B cell (primary cell): ENCODE data around the gene PTX3. TPM values are rescaled to one million over a fixed set of nuclear protein-coding genes. Genes with fewer than 3 reads are reported as not detected.

Source experiments
- ATAC-seq: fragments of 200-7000 bp; cut with Tn5 transposase; one replicate; pipeline ENCODE4 v1.10.0; 2021; ENCODE audit warnings: low read depth, mild to moderate bottlenecking, moderate number of reproducible peaks, moderate library complexity
- CTCF ChIA-PET: fragments of 350-600 bp; sonication (Branson Sonifier 250); formaldehyde crosslinking; loops from one replicate; lab custom pipeline; 2021; ENCODE audit warnings: antibody characterized with exemption, inconsistent platforms; lab: Charles Lee
- POLR2A ChIA-PET: fragments of 350-600 bp; sonication (Branson Sonifier 250); formaldehyde crosslinking; loops from one replicate; lab custom pipeline; 2021; ENCODE audit warnings: antibody characterized with exemption; lab: Charles Lee
- DNase-seq: peaks from one replicate; pipeline ENCODE4 v3.0.0; 2013
- H2AFZ ChIP-seq: 2 replicates; pipeline ENCODE4 v1.6.1; 2012; ENCODE audit warnings: mild to moderate bottlenecking, low read depth, low read length; ENCODE audit not compliant: insufficient read depth, poor library complexity, severe bottlenecking
- H3K27ac ChIP-seq, 2 donors: 1 replicate in 1 of 2; 2 replicates in 1 of 2; pipeline ENCODE4 v1.5.1; 2012 to 2013; ENCODE audit warnings: low read length in 2 of 2, mild to moderate bottlenecking in 2 of 2, moderate library complexity in 1 of 2
- H3K27me3 ChIP-seq, 4 experiments: fragments of 200-600 bp in 1 of 4; sonication (generic) in 1 of 4; replicated peaks in 1 of 4; 1 replicate in 2 of 4; 2 replicates in 2 of 4; pipeline versions ENCODE4 v1.6.1 to v1.7.0; 2013 to 2016; ENCODE audit warnings: low read length in 3 of 4, mild to moderate bottlenecking in 2 of 4, mixed read lengths in 1 of 4, moderate library complexity in 1 of 4; ENCODE audit not compliant: insufficient read depth in 4 of 4, control insufficient read depth in 3 of 4; ENCODE audit errors: control extremely low read depth in 1 of 4
- H3K36me3 ChIP-seq, 2 experiments: replicated peaks in 1 of 2; 1 replicate in 1 of 2; 2 replicates in 1 of 2; pipeline versions ENCODE4 v1.6.1 to v1.7.1; 2013; ENCODE audit warnings: low read length in 1 of 2; ENCODE audit not compliant: insufficient read depth in 2 of 2, control insufficient read depth in 1 of 2; ENCODE audit errors: control extremely low read depth in 1 of 2, extremely low read depth in 1 of 2
- H3K4me1 ChIP-seq, 2 donors: fragments of 200-600 bp in 1 of 2; sonication (generic) in 1 of 2; 1 replicate in 1 of 2; 2 replicates in 1 of 2; pipeline versions ENCODE4 v1.5.1 to v1.6.1; 2013 to 2017; ENCODE audit warnings: low read length in 2 of 2; ENCODE audit not compliant: control insufficient read depth in 2 of 2, insufficient read depth in 2 of 2
- H3K4me2 ChIP-seq: replicated peaks from 2 replicates; pipeline ENCODE3; 2012; ENCODE audit warnings: mild to moderate bottlenecking, low read depth, low read length; ENCODE audit not compliant: poor library complexity, severe bottlenecking
- H3K4me3 ChIP-seq, 5 experiments: fragments of 200-600 bp in 1 of 5; sonication (generic) in 1 of 5; 1 replicate in 3 of 5; 2 replicates in 2 of 5; pipeline versions ENCODE4 v1.5.1 to v1.7.0; 2011 to 2016; ENCODE audit warnings: low read length in 4 of 5, mild to moderate bottlenecking in 4 of 5, low read depth in 2 of 5, control low read depth in 1 of 5, moderate library complexity in 1 of 5; ENCODE audit not compliant: insufficient read depth in 1 of 5; ENCODE audit errors: control extremely low read depth in 1 of 5, extremely low read depth in 1 of 5
- H3K79me2 ChIP-seq: fragments of 200-600 bp; sonication (generic); one replicate; pipeline ENCODE4 v1.6.0; 2016; ENCODE audit warnings: low read length; ENCODE audit not compliant: control insufficient read depth, insufficient read depth
- H3K9ac ChIP-seq: fragments of 200-600 bp; sonication (generic); 2 replicates; pipeline ENCODE4 v1.6.1; 2017; ENCODE audit warnings: mild to moderate bottlenecking, low read length, moderate library complexity
- H3K9me3 ChIP-seq, 3 donors: one replicate each; pipeline versions ENCODE4 v1.6.1 to v1.7.1; 2013; ENCODE audit warnings: low read length in 2 of 3; ENCODE audit not compliant: control insufficient read depth in 2 of 3, insufficient read depth in 1 of 3; ENCODE audit errors: control extremely low read depth in 1 of 3
- H4K20me1 ChIP-seq: 2 replicates; pipeline ENCODE4 v1.6.0; 2012; ENCODE audit warnings: mild to moderate bottlenecking, low read length; ENCODE audit not compliant: insufficient read depth, control insufficient read depth, poor library complexity, severe bottlenecking
- H3K27ac Mint-ChIP-seq: one replicate; pipeline ENCODE4 v1.8.0; 2021; ENCODE audit warnings: mixed read lengths
- H3K27me3 Mint-ChIP-seq: one replicate; pipeline ENCODE4 v1.8.0; 2021; ENCODE audit warnings: mixed read lengths
- H3K4me1 Mint-ChIP-seq: one replicate; pipeline ENCODE4 v1.8.0; 2021; ENCODE audit warnings: mixed read lengths
- H3K4me3 Mint-ChIP-seq: one replicate; pipeline ENCODE4 v1.8.0; 2021; ENCODE audit warnings: mixed read lengths
- H3K9me3 Mint-ChIP-seq: one replicate; pipeline ENCODE4 v1.8.0; 2022; ENCODE audit warnings: mixed read lengths; ENCODE audit not compliant: insufficient read depth
- EZH2 ChIP-seq: IDR thresholded peaks from 2 replicates; pipeline ENCODE4 v1.6.1; 2012; ENCODE audit warnings: borderline replicate concordance, low read depth, mild to moderate bottlenecking, moderate library complexity, low read length; ENCODE audit not compliant: insufficient read depth, poor library complexity, severe bottlenecking
- WGBS: methylation state at CpG from one replicate; pipeline ENCODE4 v1.1.5; 2013; ENCODE audit warnings: missing lambda C conversion rate; ENCODE audit not compliant: insufficient coverage; 5-methylcytosine and 5-hydroxymethylcytosine counted together
- intact Hi-C: fragments of 100-400 bp; cut with micrococcal nuclease; formaldehyde crosslinking; loops from one replicate; pipeline ENCODE4 v1.10.0; 2022
- polyA plus RNA-seq: library from polyadenylated mRNA; depleted of rRNA; stranded (reverse); fragments of >200 nt; gene quantifications from 2 replicates; pipeline ENCODE4 v1.2.3, GENCODE V29; 2012
- total RNA-seq, 2 donors: library from RNA; stranded (reverse); fragments of 120-200 nt in 1 of 2; gene quantifications; 1 replicate in 1 of 2; 2 replicates in 1 of 2; pipeline versions ENCODE4 v1.2.3 to v1.2.4, GENCODE V29; 2013 to 2022
- TF ChIP-seq, protein P1 (sequence below): fragments of 200-600 bp; IDR thresholded peaks from one replicate; pipeline ENCODE4 v1.8.0; 2022; ENCODE audit warnings: antibody characterized with exemption, mild to moderate bottlenecking

Gene PTX3
- total and polyA plus RNA-seq, 2 donors (not counting 1 experiment from before 2014, with no cell fraction given) = 0.37 to 0.40 TPM

- no peak overlapping the region for H3K4me2 ChIP-seq
- H3K36me3 ChIP-seq = no peaks in the 10 kb centered on the region
- Mint-ChIP-seq H3K9me3 (no peaks in the 10 kb centered on the region), H3K4me1 (no peaks in the 10 kb centered on the region), H3K4me3 (no peak overlapping the region), H3K27ac (no peak overlapping the region), H3K27me3 (peaks cover 4% of the 10 kb centered on the region)
- peaks cover 0 to 16% (median 0%) of the 10 kb centered on the region in 3 donors for H3K9me3 ChIP-seq
- WGBS = 100% methylated on average over 1 of the region's 4 CpGs
- no peak for ATAC-seq
- no peaks in the 10 kb centered on the region for H3K27me3 ChIP-seq
- H3K4me3 ChIP-seq = no peak overlapping the region
- POLR2A ChIA-PET = no interaction called here
- H3K27ac ChIP-seq = no peak overlapping the region
- no peak overlapping the region for H3K9ac ChIP-seq
- H3K4me1 ChIP-seq = no peaks in the 10 kb centered on the region
- intact Hi-C loops = no loop called here
- no peak overlapping the region for H2AFZ ChIP-seq
- no peaks in the 10 kb centered on the region for H3K79me2 ChIP-seq
- no peak for DNase-seq
- H4K20me1 ChIP-seq = no peaks in the 10 kb centered on the region
- CTCF ChIA-PET = no interaction called here
- TF ChIP-seq, protein P1, sequence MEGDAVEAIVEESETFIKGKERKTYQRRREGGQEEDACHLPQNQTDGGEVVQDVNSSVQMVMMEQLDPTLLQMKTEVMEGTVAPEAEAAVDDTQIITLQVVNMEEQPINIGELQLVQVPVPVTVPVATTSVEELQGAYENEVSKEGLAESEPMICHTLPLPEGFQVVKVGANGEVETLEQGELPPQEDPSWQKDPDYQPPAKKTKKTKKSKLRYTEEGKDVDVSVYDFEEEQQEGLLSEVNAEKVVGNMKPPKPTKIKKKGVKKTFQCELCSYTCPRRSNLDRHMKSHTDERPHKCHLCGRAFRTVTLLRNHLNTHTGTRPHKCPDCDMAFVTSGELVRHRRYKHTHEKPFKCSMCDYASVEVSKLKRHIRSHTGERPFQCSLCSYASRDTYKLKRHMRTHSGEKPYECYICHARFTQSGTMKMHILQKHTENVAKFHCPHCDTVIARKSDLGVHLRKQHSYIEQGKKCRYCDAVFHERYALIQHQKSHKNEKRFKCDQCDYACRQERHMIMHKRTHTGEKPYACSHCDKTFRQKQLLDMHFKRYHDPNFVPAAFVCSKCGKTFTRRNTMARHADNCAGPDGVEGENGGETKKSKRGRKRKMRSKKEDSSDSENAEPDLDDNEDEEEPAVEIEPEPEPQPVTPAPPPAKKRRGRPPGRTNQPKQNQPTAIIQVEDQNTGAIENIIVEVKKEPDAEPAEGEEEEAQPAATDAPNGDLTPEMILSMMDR = no peak
Measured at GRCh38 chr3:157427901-157428300, 8.7 kb upstream of the PTX3 start.

GRCh38 chr3:157428853-157429252 lies 7.8 kb upstream of the PTX3 start:
- ChIA-PET POLR2A (no interaction called here), CTCF (no interaction called here)
- no peak overlapping the region for H3K9ac ChIP-seq
- Mint-ChIP-seq H3K27me3 (peaks cover 11% of the 10 kb centered on the region), H3K4me3 (no peak overlapping the region), H3K4me1 (no peaks in the 10 kb centered on the region), H3K27ac (no peak overlapping the region), H3K9me3 (no peaks in the 10 kb centered on the region)
- no peak overlapping the region for H2AFZ ChIP-seq
- no peak overlapping the region for H3K27ac ChIP-seq
- peaks cover 0 to 16% (median 0%) of the 10 kb centered on the region in 3 donors for H3K9me3 ChIP-seq
- no peaks in the 10 kb centered on the region for H3K79me2 ChIP-seq
- no peak overlapping the region for H3K4me2 ChIP-seq
- TF ChIP-seq EZH2 = no peak
- H3K4me3 ChIP-seq = no peak overlapping the region
- intact Hi-C loops = no loop called here
- no peaks in the 10 kb centered on the region for H3K27me3 ChIP-seq
- no peak for ATAC-seq
- no peaks in the 10 kb centered on the region for H3K4me1 ChIP-seq
- no peak for DNase-seq
- no peaks in the 10 kb centered on the region for H3K36me3 ChIP-seq
- no peaks in the 10 kb centered on the region for H4K20me1 ChIP-seq
- WGBS = no CpG with 5 or more reads among the region's 1 CpG
